Small intestine (tissue), 7 donors: ENCODE data around the gene FAM170B. TPM values are rescaled to one million over a fixed set of nuclear protein-coding genes. Genes with fewer than 3 reads are reported as not detected.

Source experiments
- DNase-seq, 2 donors: peaks; one replicate each; pipeline versions ENCODE4 v3.0.0 to v3.0.0-alpha.2; 2013
- FAIRE-seq: peaks from 2 replicates; lab custom pipeline; 2012; peaks lifted over from hg19 to GRCh38; lab: Jason Lieb, UNC
- H3K27ac ChIP-seq, 3 donors: one replicate each; pipeline ENCODE4 v1.5.1; 2013; ENCODE audit warnings: low read length in 2 of 3, mild to moderate bottlenecking in 2 of 3, control low read depth in 1 of 3, inconsistent platforms in 1 of 3, low read depth in 1 of 3, moderate library complexity in 1 of 3
- H3K27me3 ChIP-seq, 3 donors: one replicate each; pipeline ENCODE4 v1.6.1; 2013; ENCODE audit warnings: low read length in 3 of 3, inconsistent platforms in 1 of 3; ENCODE audit not compliant: control insufficient read depth in 3 of 3, insufficient read depth in 3 of 3
- H3K36me3 ChIP-seq, 3 donors: one replicate each; pipeline ENCODE4 v1.6.1; 2013; ENCODE audit warnings: low read length in 3 of 3, inconsistent platforms in 1 of 3, low read depth in 1 of 3, mild to moderate bottlenecking in 1 of 3, moderate library complexity in 1 of 3; ENCODE audit not compliant: control insufficient read depth in 3 of 3, insufficient read depth in 2 of 3
- H3K4me1 ChIP-seq, 3 donors: one replicate each; pipeline ENCODE4 v1.6.1; 2013; ENCODE audit warnings: low read length in 2 of 3, inconsistent platforms in 1 of 3, low read depth in 1 of 3, mild to moderate bottlenecking in 1 of 3, moderate library complexity in 1 of 3; ENCODE audit not compliant: control insufficient read depth in 3 of 3, insufficient read depth in 2 of 3
- H3K4me3 ChIP-seq, 3 donors: one replicate each; pipeline ENCODE4 v1.5.1; 2013; ENCODE audit warnings: low read length in 3 of 3, control low read depth in 1 of 3, inconsistent platforms in 1 of 3, low read depth in 1 of 3, mild to moderate bottlenecking in 1 of 3, moderate library complexity in 1 of 3
- H3K9me3 ChIP-seq, 2 donors: one replicate each; pipeline ENCODE4 v1.6.1; 2013; ENCODE audit warnings: low read depth in 1 of 2, low read length in 1 of 2; ENCODE audit not compliant: control insufficient read depth in 2 of 2, insufficient read depth in 1 of 2
- WGBS, 3 donors: extraction: QIAGEN DNeasy Blood & Tissue Kit; methylation state at CpG; one replicate each; pipeline ENCODE4 v1.1.7; 2013; 5-methylcytosine and 5-hydroxymethylcytosine counted together
- polyA plus RNA-seq, 4 donors: library from polyadenylated mRNA; stranded (reverse) in 3 of 4; unstranded in 1 of 4; fragments of 200-250 nt in 3 of 4; fragments of 120-200 nt in 1 of 4; gene quantifications; one replicate each; pipeline versions ENCODE4 v1.2.1 to v1.2.3, GENCODE V29; 2013
- donor health status: healthy with polysubstance abuse.
- donor health status: control.
- donor health status: control.
- donor health status: Bipolar disorder and iron deficiency.
- donor health status: healthy.

The FAM170B gene
- polyA plus RNA-seq, 4 donors = not detected

- H3K27me3 ChIP-seq = peaks cover 0 to 3% (median 0%) of the 10 kb centered on the region in 3 donors
- no peak overlapping the region for H3K27ac ChIP-seq
- H3K9me3 ChIP-seq = no peaks in the 10 kb centered on the region
- FAIRE-seq = no peak
- WGBS, 3 donors = 71 to 82% (median 78%) methylated on average over 5 of the region's 5 CpGs
- H3K36me3 ChIP-seq = no peaks in the 10 kb centered on the region
- H3K4me3 ChIP-seq = no peak overlapping the region
- H3K4me1 ChIP-seq = no peaks in the 10 kb centered on the region
- DNase-seq = no peak
These were observed 6.7 kb upstream of the FAM170B start for GRCh38 chr10:49140304-49141177.

GRCh38 chr10:49139846-49140195 is 6.0 kb upstream of the FAM170B start:
- DNase-seq (no peak), FAIRE-seq (no peak)
- H3K4me3 ChIP-seq = no peak overlapping the region
- no peaks in the 10 kb centered on the region for H3K4me1 ChIP-seq
- H3K9me3 ChIP-seq = no peaks in the 10 kb centered on the region
- H3K27me3 ChIP-seq = peaks cover 0 to 3% (median 0%) of the 10 kb centered on the region in 3 donors
- WGBS, 3 donors = 69 to 76% (median 72%) methylated on average over 4 of the region's 4 CpGs
- no peaks in the 10 kb centered on the region for H3K36me3 ChIP-seq
- H3K27ac ChIP-seq = peak overlapping the region in 1 of 3 donors; percentile 87

- H3K36me3 ChIP-seq = no peaks in the 10 kb centered on the region
- no peak for FAIRE-seq
- 63 to 71% (median 66%) methylated on average over 8 of the region's 8 CpGs for WGBS, 3 donors
- no peak for DNase-seq
- no peaks in the 10 kb centered on the region for H3K9me3 ChIP-seq
- no peak overlapping the region for H3K4me3 ChIP-seq
- H3K27ac ChIP-seq = peak overlapping the region in 2 of 3 donors; percentile 38 to 87
- H3K27me3 ChIP-seq = peaks cover 0 to 3% (median 0%) of the 10 kb centered on the region in 3 donors
- H3K4me1 ChIP-seq = no peaks in the 10 kb centered on the region
These were observed 5.4 kb upstream of the FAM170B start for GRCh38 chr10:49139028-49139845.

- FAIRE-seq (no peak), DNase-seq (no peak)
- Histone ChIP-seq H3K27me3 (peaks cover 0 to 3% (median 0%) of the 10 kb centered on the region in 3 donors), H3K9me3 (no peaks in the 10 kb centered on the region), H3K27ac (peak overlapping the region in 2 of 3 donors; percentile 38 to 47), H3K4me1 (no peaks in the 10 kb centered on the region), H3K36me3 (no peaks in the 10 kb centered on the region), H3K4me3 (no peak overlapping the region)
- 72 to 87% (median 79%) methylated on average over 7 of the region's 7 CpGs for WGBS, 3 donors
These were observed 4.6 kb upstream of the FAM170B start for GRCh38 chr10:49138361-49138891.

- no peak overlapping the region for H3K4me3 ChIP-seq
- 65 to 81% (median 77%) methylated on average over 1 of the region's 1 CpG for WGBS, 3 donors
- no peak for FAIRE-seq
These were observed 2.7 kb upstream of the FAM170B start for GRCh38 chr10:49136525-49136924.

GRCh38 chr10:49135575-49136313 is 1.9 kb upstream of the FAM170B start:
- DNase-seq = no peak
- Histone ChIP-seq H3K27ac (peak overlapping the region in 2 of 3 donors; percentile 3 to 18), H3K27me3 (peaks cover 0 to 3% (median 0%) of the 10 kb centered on the region in 3 donors), H3K4me1 (no peaks in the 10 kb centered on the region), H3K36me3 (no peaks in the 10 kb centered on the region), H3K4me3 (no peak overlapping the region), H3K9me3 (no peaks in the 10 kb centered on the region)
- 51 to 73% (median 62%) methylated on average over 9 of the region's 9 CpGs for WGBS, 3 donors
- no peak for FAIRE-seq

More at GRCh38 chr10:49136525-49136924, 2.7 kb upstream of the FAM170B start:
- H3K9me3 ChIP-seq = no peaks in the 10 kb centered on the region
- no peaks in the 10 kb centered on the region for H3K4me1 ChIP-seq
- no peak overlapping the region for H3K27ac ChIP-seq
- no peaks in the 10 kb centered on the region for H3K36me3 ChIP-seq
- H3K27me3 ChIP-seq = no peaks in the 10 kb centered on the region
- no peak for DNase-seq

GRCh38 chr10:49134327-49134726 is 506 bp upstream of the FAM170B start:
- Histone ChIP-seq H3K4me1 (no peaks in the 10 kb centered on the region), H3K9me3 (no peaks in the 10 kb centered on the region), H3K36me3 (no peaks in the 10 kb centered on the region), H3K27me3 (peaks cover 0 to 3% (median 0%) of the 10 kb centered on the region in 3 donors), H3K27ac (no peak overlapping the region), H3K4me3 (no peak overlapping the region)
- FAIRE-seq (no peak), DNase-seq (no peak)
- 50 to 64% (median 62%) methylated on average over 3 of the region's 3 CpGs for WGBS, 3 donors

GRCh38 chr10:49132362-49132737 is 1.5 kb downstream of the FAM170B start:
- Histone ChIP-seq H3K4me3 (no peak overlapping the region), H3K27me3 (peaks cover 0 to 8% (median 2%) of the 10 kb centered on the region in 3 donors), H3K27ac (no peak overlapping the region), H3K4me1 (no peaks in the 10 kb centered on the region), H3K9me3 (no peaks in the 10 kb centered on the region), H3K36me3 (no peaks in the 10 kb centered on the region)
- WGBS, 3 donors = 78 to 92% (median 84%) methylated on average over 2 of the region's 2 CpGs
- DNase-seq (no peak), FAIRE-seq (no peak)
